Measurements from ENCODE around the gene LRRFIP2. TPM values are rescaled to one million over a fixed set of nuclear protein-coding genes. Genes with fewer than 3 reads are reported as not detected.

LRRFIP2 gene
- total RNA-seq, 4 donors from 2014 or later, result 56.5 to 148 (median 62.4) TPM

DNA sequence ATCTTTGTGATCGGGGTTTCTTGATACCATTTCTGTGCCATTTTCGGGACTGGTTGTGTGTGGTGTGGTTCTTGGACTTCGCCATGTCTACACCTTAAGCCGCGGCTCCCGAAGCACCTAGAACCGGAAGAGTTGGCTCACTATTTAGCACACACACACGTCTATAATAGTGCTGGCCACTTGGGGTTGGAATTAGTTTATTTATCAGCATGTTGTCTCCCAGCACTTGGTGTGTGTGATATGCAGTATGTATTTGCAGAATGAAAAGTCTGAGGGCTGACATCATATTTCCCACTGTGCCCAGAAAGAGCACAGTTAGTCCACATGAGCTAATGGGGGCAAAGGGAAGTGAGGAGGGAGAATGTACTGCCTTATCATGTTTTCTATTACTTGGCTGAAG is 157.5 kb downstream of the LRRFIP2 start:
- DNase-seq, result no peak
- Histone ChIP-seq H3K9me3 (no peaks in the 10 kb centered on the region), H3K36me3 (no peaks in the 10 kb centered on the region), H3K4me1 (no peaks in the 10 kb centered on the region), H3K27ac (no peak overlapping the region), H3K4me3 (no peak overlapping the region), H3K27me3 (no peaks in the 10 kb centered on the region)
- TF ChIP-seq CTCF (IDR thresholded peaks at IDR 0.05) (no peak), POLR2A (IDR thresholded peaks at IDR 0.05) (no peak)
- intact Hi-C loops (cut with DNase I; ENCODE audit: low total_unique reads), result no loop called here

DNA sequence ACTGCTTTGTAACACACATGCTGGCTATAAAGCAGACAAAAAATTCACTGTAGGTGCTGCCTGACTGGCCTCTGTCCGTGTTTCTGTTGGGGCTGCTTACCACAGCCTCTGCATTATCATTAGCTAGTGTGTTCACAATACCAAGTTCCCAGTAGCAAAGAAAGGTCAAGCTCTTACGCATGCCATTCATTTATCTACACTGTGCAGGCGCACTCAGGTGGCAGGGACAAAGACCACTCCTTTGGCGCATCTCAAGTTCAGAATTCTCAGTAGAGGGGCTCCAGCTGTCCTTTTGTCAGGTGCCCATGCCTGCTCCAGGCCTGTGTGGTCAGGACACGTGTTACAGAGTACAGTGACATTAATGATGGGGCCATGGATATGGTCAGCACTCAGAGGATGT is 158.7 kb downstream of the LRRFIP2 start:
- intact Hi-C loops (cut with DNase I; ENCODE audit: low total_unique reads), result no loop called here
- Histone ChIP-seq H3K9me3 (no peaks in the 10 kb centered on the region), H3K27me3 (no peaks in the 10 kb centered on the region), H3K4me3 (no peak overlapping the region), H3K4me1 (no peaks in the 10 kb centered on the region), H3K36me3 (no peaks in the 10 kb centered on the region), H3K27ac (no peak overlapping the region)
- no peak for DNase-seq
- TF ChIP-seq POLR2A (IDR thresholded peaks at IDR 0.05), result no peak
- no peak for TF ChIP-seq CTCF (IDR thresholded peaks at IDR 0.05)

GRCh38 chr3:37014620-37015019 is 159.8 kb downstream of the LRRFIP2 start:
- H3K4me1 ChIP-seq, result no peaks in the 10 kb centered on the region
- TF ChIP-seq POLR2A (IDR thresholded peaks at IDR 0.05) (no peak), CTCF (IDR thresholded peaks at IDR 0.05) (no peak)
- no peak overlapping the region for H3K27ac ChIP-seq
- H3K36me3 ChIP-seq, result no peaks in the 10 kb centered on the region
- no peaks in the 10 kb centered on the region for H3K27me3 ChIP-seq
- no peak overlapping the region for H3K4me3 ChIP-seq
- intact Hi-C loops (cut with DNase I; ENCODE audit: low total_unique reads), result no loop called here
- DNase-seq, result no peak
- no peaks in the 10 kb centered on the region for H3K9me3 ChIP-seq

Small RNA genes lying within 50 kb of the gene (small RNA-seq; reads per million reads assigned to genes)
- not detected for gene RF00019
- not detected for gene RNU6-1301P

Other genes with a start within 250 kb of the LRRFIP2 start
- 10 to 100 TPM; 10.6 to 52.1 (median 21.6) TPM for gene TRANK1, start 229.5 kb downstream of the LRRFIP2 start, total RNA-seq
- gene EPM2AIP1, start 181.5 kb downstream of the LRRFIP2 start, total RNA-seq, result 10 to 100 TPM; 12.3 to 57.0 (median 26.0) TPM
- 10 to 100 TPM in 3 of 4 donors, 1 to 10 TPM in 1; 5.9 to 64.3 (median 24.4) TPM for gene MLH1, start 181.1 kb downstream of the LRRFIP2 start, total RNA-seq
- 10 to 100 TPM; 34.3 to 80.9 (median 67.1) TPM for gene GOLGA4, start 68.7 kb upstream of the LRRFIP2 start, total RNA-seq